HFFc6 (cell line): ENCODE data around the gene PLD6. TPM values are rescaled to one million over a fixed set of nuclear protein-coding genes. Genes with fewer than 3 reads are reported as not detected.
A peak's percentile ranks its signal among the peaks of the same experiment; 100 is the strongest.

Source experiments
- DNase-seq: peaks from one replicate; pipeline ENCODE4 v3.0.0-alpha.2; 2018
- H3K27ac Mint-ChIP-seq: 2 replicates; pipeline ENCODE4 v1.8.0; 2020; ENCODE audit warnings: mild to moderate bottlenecking, mixed read lengths
- H3K27me3 Mint-ChIP-seq: 2 replicates; pipeline ENCODE4 v1.8.0; 2021; ENCODE audit warnings: mild to moderate bottlenecking, moderate library complexity, mixed read lengths; ENCODE audit not compliant: insufficient read depth
- H3K36me3 Mint-ChIP-seq: 2 replicates; pipeline ENCODE4 v1.8.0; 2021; ENCODE audit warnings: low read depth, mixed read lengths
- H3K4me1 Mint-ChIP-seq: 2 replicates; pipeline ENCODE4 v1.8.0; 2020; ENCODE audit warnings: low read depth, mixed read lengths
- H3K4me3 Mint-ChIP-seq: 2 replicates; pipeline ENCODE4 v1.8.0; 2020; ENCODE audit warnings: mild to moderate bottlenecking, moderate library complexity, mixed read lengths
- H3K9me3 Mint-ChIP-seq: 2 replicates; pipeline ENCODE4 v1.8.0; 2020; ENCODE audit warnings: mild to moderate bottlenecking, mixed read lengths
- total RNA-seq, 6 experiments: library from RNA; stranded (reverse); fragmentation: NEBNext Ultra II Directional; extraction: Animal tissue kit (Norgen Biotek cat#: 25700); gene quantifications; 2 replicates in 1 of 6; 3 replicates in 5 of 6; pipeline ENCODE4 v1.2.3, GENCODE V29; 2021
- TF ChIP-seq, protein P1 (sequence below): fragments of 200-600 bp; sonication (generic); IDR thresholded peaks from 2 replicates; pipeline ENCODE4 v1.5.0; 2021; ENCODE audit warnings: antibody characterized with exemption, mild to moderate bottlenecking

PLD6 gene
- total RNA-seq, 6 experiments from 2014 or later, result 1.7 to 3.6 (median 2.3) TPM

DNA sequence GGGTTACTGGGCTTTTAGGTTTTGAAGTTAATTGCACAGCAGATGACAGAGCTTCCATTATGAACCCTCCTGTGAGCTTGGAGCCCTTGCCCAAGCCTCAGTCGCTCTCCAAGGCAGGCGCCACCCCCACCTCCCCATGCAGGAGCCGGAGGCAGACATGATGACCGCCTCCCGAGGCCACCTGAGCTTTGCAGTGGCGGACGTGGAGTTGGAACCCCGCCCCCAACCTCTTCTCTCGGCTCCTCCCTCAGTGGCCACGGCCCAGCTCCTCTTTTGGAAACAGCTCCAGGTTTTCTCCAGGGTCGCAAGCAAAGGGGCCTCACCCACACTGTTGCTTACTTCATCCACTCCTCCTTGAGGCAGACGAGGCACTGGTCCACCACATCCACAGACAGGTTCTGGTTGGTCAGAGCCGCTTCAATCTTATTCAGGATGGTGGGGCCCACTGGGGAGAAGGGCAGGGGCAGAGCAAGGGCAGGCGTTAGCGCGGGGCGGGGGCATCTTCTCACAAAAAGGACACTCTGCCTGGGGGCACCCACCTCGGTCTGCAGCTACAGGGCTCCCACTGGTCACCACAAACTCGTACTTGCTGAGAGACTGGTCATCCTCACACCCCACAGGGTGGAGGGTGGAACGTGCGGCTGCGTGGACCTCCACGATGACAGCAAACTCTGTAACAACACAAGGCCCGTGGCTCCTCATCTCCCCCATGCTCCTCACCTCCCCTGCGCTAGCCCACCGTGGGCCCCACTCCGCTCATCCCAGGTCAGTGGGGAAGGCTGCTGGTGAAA is 8.7 kb upstream of the PLD6 start:
- Mint-ChIP-seq H3K36me3 (peaks cover 23% of the 10 kb centered on the region), H3K4me1 (no peaks in the 10 kb centered on the region), H3K27ac (no peak overlapping the region), H3K4me3 (no peak overlapping the region), H3K27me3 (no peaks in the 10 kb centered on the region), H3K9me3 (no peaks in the 10 kb centered on the region)
- DNase-seq, result no peak
- TF ChIP-seq, protein P1, sequence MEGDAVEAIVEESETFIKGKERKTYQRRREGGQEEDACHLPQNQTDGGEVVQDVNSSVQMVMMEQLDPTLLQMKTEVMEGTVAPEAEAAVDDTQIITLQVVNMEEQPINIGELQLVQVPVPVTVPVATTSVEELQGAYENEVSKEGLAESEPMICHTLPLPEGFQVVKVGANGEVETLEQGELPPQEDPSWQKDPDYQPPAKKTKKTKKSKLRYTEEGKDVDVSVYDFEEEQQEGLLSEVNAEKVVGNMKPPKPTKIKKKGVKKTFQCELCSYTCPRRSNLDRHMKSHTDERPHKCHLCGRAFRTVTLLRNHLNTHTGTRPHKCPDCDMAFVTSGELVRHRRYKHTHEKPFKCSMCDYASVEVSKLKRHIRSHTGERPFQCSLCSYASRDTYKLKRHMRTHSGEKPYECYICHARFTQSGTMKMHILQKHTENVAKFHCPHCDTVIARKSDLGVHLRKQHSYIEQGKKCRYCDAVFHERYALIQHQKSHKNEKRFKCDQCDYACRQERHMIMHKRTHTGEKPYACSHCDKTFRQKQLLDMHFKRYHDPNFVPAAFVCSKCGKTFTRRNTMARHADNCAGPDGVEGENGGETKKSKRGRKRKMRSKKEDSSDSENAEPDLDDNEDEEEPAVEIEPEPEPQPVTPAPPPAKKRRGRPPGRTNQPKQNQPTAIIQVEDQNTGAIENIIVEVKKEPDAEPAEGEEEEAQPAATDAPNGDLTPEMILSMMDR, result no peak

DNA sequence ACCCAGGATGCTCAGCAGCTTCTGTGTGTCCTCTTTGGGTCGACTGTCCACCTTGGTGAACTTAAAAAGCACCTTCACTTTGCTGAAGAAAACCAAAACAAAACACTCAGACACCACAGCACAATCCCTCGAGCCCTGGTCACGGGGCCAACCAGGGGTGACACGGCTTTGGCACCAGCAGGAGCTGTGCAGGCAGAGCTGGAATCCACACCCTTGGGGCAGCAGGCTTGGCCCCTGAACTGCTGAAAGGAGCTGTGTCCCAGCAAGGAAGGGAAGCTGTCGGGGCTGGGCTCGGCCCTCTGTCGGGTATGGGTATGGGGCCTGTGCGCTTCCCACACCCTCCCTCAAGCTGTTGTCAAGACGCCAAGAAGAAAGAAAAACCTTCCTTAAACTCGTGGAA is 7.6 kb upstream of the PLD6 start:
- no peak for DNase-seq
- TF ChIP-seq, protein P1, result no peak
- Mint-ChIP-seq H3K36me3 (peaks cover 23% of the 10 kb centered on the region), H3K4me1 (no peaks in the 10 kb centered on the region), H3K9me3 (no peaks in the 10 kb centered on the region), H3K27me3 (no peaks in the 10 kb centered on the region), H3K4me3 (no peak overlapping the region), H3K27ac (no peak overlapping the region)

DNA sequence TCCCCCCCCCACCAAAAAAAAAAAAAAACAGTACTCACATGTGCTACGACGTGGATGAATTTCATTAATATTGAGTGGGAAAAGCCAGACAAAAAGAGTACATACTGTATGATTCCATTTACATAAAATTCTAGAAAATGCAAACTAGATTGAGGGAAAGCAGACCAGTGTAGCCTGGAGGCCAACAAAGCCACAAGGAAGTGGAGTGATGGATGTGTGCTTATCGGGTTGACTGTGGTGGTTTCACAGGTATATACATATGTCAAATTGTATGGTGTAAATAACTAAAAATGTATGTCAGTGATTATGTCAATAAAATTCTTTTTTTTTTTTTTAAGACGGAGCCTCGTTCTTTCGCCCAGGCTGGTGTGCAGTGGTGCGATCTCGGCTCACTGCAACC is 1.9 kb upstream of the PLD6 start:
- Mint-ChIP-seq H3K4me3 (no peak overlapping the region), H3K27ac (no peak overlapping the region), H3K27me3 (peaks cover 6% of the 10 kb centered on the region), H3K36me3 (peaks cover 4% of the 10 kb centered on the region; the same call in 1 of the 2 replicates), H3K9me3 (no peaks in the 10 kb centered on the region), H3K4me1 (peaks cover 25% of the 10 kb centered on the region)
- TF ChIP-seq, protein P1, result no peak
- no peak for DNase-seq

DNA sequence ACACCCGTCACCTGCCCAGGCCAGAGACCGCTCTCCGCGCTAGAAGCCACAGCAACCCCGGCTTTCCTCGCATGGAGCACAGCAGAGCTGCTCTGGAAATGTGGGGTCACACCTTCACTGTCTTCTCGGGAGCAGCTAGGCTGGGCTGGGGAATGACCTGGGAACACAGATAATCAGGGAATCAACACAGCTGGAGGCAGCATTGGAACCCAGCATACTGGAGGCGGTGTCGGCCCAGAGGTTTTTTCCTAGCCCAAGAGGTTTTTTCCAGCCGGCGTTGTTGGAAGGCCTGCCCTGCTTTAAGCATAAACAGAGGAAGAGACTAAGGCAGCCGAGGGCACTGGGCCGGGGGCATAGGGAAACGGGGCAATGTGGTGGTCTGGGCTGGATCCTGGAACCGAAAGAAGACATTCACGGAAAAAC is 791 bp upstream of the PLD6 start:
- no peak for DNase-seq
- TF ChIP-seq, protein P1, result no peak
- Mint-ChIP-seq H3K9me3 (no peaks in the 10 kb centered on the region), H3K4me3 (peak overlapping the region; percentile 32; the same call in 1 of the 2 replicates), H3K36me3 (peaks cover 5% of the 10 kb centered on the region), H3K27ac (peak overlapping the region; percentile 29; the same call in 1 of the 2 replicates), H3K4me1 (peaks cover 25% of the 10 kb centered on the region), H3K27me3 (peaks cover 6% of the 10 kb centered on the region)

DNA sequence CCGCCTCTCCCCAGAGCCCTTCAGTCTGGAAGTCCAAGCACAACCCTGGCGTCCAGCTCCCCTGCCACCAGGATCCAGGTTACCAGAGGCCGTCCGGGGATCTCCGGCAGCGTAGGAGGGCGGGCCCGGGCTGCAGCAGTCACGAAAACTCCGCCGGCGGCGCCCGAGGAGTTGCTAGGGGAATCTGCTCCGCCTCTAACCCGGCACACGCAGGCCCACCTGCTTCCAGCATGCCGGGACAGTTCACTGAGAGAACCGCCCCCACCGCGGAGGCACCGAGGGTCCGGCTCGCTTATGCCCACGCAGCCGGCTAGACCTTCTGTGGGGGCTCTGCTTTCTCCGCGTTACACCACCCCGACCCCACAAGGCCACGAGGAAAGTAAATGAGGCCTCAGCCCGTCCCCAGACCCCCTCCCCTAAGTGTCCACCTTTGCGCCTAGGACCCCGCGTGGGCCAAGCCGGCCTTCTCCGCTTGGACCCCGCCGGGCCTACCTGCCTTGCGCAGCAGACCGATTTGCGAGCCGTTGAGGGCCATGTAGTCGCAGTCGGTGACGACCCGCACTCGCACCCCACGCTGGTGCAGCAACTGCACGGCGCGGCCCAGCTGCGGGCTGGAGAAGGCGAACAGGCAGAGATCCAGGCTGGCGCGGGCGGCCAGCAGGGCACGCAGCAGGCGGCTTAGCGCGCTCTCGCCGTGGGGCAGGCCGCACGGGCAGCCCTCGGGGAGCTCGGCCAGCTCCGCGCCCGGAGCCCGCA is 587 bp downstream of the PLD6 start:
- Mint-ChIP-seq H3K9me3 (no peaks in the 10 kb centered on the region), H3K27ac (peak overlapping the region; percentile 94), H3K4me1 (peaks cover 31% of the 10 kb centered on the region), H3K36me3 (peaks cover 5% of the 10 kb centered on the region), H3K27me3 (peaks cover 7% of the 10 kb centered on the region), H3K4me3 (peak overlapping the region; percentile 90)
- TF ChIP-seq, protein P1, result no peak
- peak; percentile 47 for DNase-seq
